H1 (cell line): ENCODE measurements around the gene GRIA3. TPM values are rescaled to one million over a fixed set of nuclear protein-coding genes. Genes with fewer than 3 reads are reported as not detected.

Experiments used
- CTCF ChIA-PET: fragments of 300-600 bp; sonication (Branson Sonifier 250); formaldehyde crosslinking; loops from one replicate; lab custom pipeline; 2021; ENCODE audit not compliant: partially characterized antibody; lab: Charles Lee
- POLR2A ChIA-PET: fragments of 300-600 bp; sonication (Branson Sonifier 250); formaldehyde crosslinking; loops from one replicate; lab custom pipeline; 2021; ENCODE audit warnings: inconsistent platforms; ENCODE audit not compliant: partially characterized antibody; lab: Charles Lee
- DNase-seq, 2 experiments: peaks; one replicate each; pipeline versions ENCODE4 v3.0.0 to v3.0.0-alpha.2; 2010 to 2022; ENCODE audit warnings: low spot score in 2 of 2, low read depth in 1 of 2, mixed read lengths in 1 of 2
- FAIRE-seq: peaks from 2 replicates; lab custom pipeline; 2011; peaks lifted over from hg19 to GRCh38; lab: Jason Lieb, UNC
- H2AFZ ChIP-seq: 2 replicates; pipeline ENCODE4 v1.8.1; 2012; ENCODE audit warnings: low read length, inconsistent platforms
- H2AK5ac ChIP-seq: 2 replicates; pipeline ENCODE4 v1.6.1; 2013; ENCODE audit warnings: low read depth, low read length
- H2BK120ac ChIP-seq: replicated peaks from 2 replicates; pipeline ENCODE3; 2013; ENCODE audit warnings: low read depth, low read length, inconsistent platforms
- H2BK12ac ChIP-seq: 2 replicates; pipeline ENCODE4 v1.6.1; 2013; ENCODE audit warnings: low read depth, low read length
- H2BK15ac ChIP-seq: 2 replicates; pipeline ENCODE4 v1.6.1; 2013; ENCODE audit warnings: low read length
- H2BK20ac ChIP-seq: 2 replicates; pipeline ENCODE4 v1.6.1; 2013; ENCODE audit warnings: low read length
- H2BK5ac ChIP-seq: 2 replicates; pipeline ENCODE4 v1.6.1; 2013; ENCODE audit warnings: low read depth, low read length
- H3K14ac ChIP-seq: 2 replicates; pipeline ENCODE4 v1.6.1; 2013; ENCODE audit warnings: inconsistent platforms; ENCODE audit not compliant: insufficient read length
- H3K18ac ChIP-seq: 2 replicates; pipeline ENCODE4 v1.6.1; 2013; ENCODE audit warnings: low read length; ENCODE audit errors: extremely low read depth
- H3K23ac ChIP-seq: 2 replicates; pipeline ENCODE4 v1.6.1; 2013; ENCODE audit warnings: inconsistent platforms; ENCODE audit not compliant: insufficient read length
- H3K23me2 ChIP-seq: 2 replicates; pipeline ENCODE4 v1.6.1; 2013; ENCODE audit warnings: low read depth, low read length
- H3K27ac ChIP-seq: 2 replicates; pipeline ENCODE4 v1.6.1; 2011; ENCODE audit warnings: low read depth, low read length, inconsistent platforms
- H3K27me3 ChIP-seq, 4 experiments: replicated peaks in 1 of 4; 1 replicate in 1 of 4; 2 replicates in 3 of 4; pipeline versions ENCODE4 v1.6.1 to v1.8.1; 2011 to 2013; ENCODE audit warnings: low read length in 3 of 4, mild to moderate bottlenecking in 3 of 4, inconsistent platforms in 2 of 4, mixed read lengths in 2 of 4, moderate library complexity in 1 of 4; ENCODE audit not compliant: control insufficient read depth in 3 of 4, insufficient read depth in 3 of 4; ENCODE audit errors: extremely low read depth in 1 of 4
- H3K36me3 ChIP-seq, 4 experiments: 2 replicates each; pipeline versions ENCODE4 v1.6.1 to v1.8.1; 2011 to 2013; ENCODE audit warnings: mild to moderate bottlenecking in 4 of 4, low read length in 3 of 4, moderate library complexity in 2 of 4, control low read depth in 1 of 4, inconsistent platforms in 1 of 4; ENCODE audit not compliant: insufficient read depth in 4 of 4, control insufficient read depth in 2 of 4
- H3K4ac ChIP-seq: replicated peaks from 2 replicates; pipeline ENCODE3; 2013; ENCODE audit warnings: low read length, low read depth, mixed read lengths, inconsistent platforms; ENCODE audit not compliant: insufficient read length
- H3K4me1 ChIP-seq, 4 experiments: replicated peaks in 1 of 4; 1 replicate in 1 of 4; 2 replicates in 3 of 4; pipeline versions ENCODE4 v1.6.1 to v1.8.1; 2011 to 2013; ENCODE audit warnings: low read length in 3 of 4, inconsistent platforms in 2 of 4, mixed read lengths in 1 of 4; ENCODE audit not compliant: insufficient read depth in 4 of 4, control insufficient read depth in 3 of 4
- H3K4me2 ChIP-seq, 2 experiments: 2 replicates each; pipeline versions ENCODE4 v1.6.1 to v1.8.1; 2011 to 2013; ENCODE audit warnings: low read depth in 2 of 2, low read length in 2 of 2, control low read depth in 1 of 2, inconsistent platforms in 1 of 2, mild to moderate bottlenecking in 1 of 2; ENCODE audit not compliant: insufficient read depth in 1 of 2
- H3K4me3 ChIP-seq, 4 experiments: fragments of 200-600, 300-600 bp in 1 of 4; sonication (generic), shearing (Covaris generic), sonication (Bioruptor Twin) in 1 of 4; 2 replicates each; pipeline versions ENCODE4 v1.5.1 to v1.8.1; 2011 to 2016; ENCODE audit warnings: low read length in 4 of 4, low read depth in 3 of 4, control low read depth in 2 of 4, inconsistent platforms in 2 of 4, mild to moderate bottlenecking in 2 of 4, mixed read lengths in 1 of 4, moderate library complexity in 1 of 4; ENCODE audit not compliant: insufficient read depth in 2 of 4; ENCODE audit errors: extremely low read depth in 1 of 4
- H3K56ac ChIP-seq: replicated peaks from 2 replicates; pipeline ENCODE3; 2013; ENCODE audit warnings: low read depth, mild to moderate bottlenecking, mixed read lengths, low read length, inconsistent platforms; ENCODE audit not compliant: insufficient read length
- H3K79me1 ChIP-seq: 2 replicates; pipeline ENCODE4 v1.6.1; 2013; ENCODE audit warnings: low read depth, low read length, control low read depth
- H3K79me2 ChIP-seq, 2 experiments: 2 replicates each; pipeline versions ENCODE4 v1.6.1 to v1.8.1; 2012 to 2013; ENCODE audit warnings: low read length in 2 of 2, mild to moderate bottlenecking in 2 of 2, inconsistent platforms in 1 of 2; ENCODE audit not compliant: insufficient read depth in 2 of 2, control insufficient read depth in 1 of 2
- H3K9ac ChIP-seq, 4 experiments: replicated peaks in 1 of 4; 1 replicate in 1 of 4; 2 replicates in 3 of 4; pipeline versions ENCODE4 v1.6.1 to v1.8.1; 2011 to 2013; ENCODE audit warnings: low read depth in 3 of 4, low read length in 3 of 4, control low read depth in 2 of 4, mild to moderate bottlenecking in 2 of 4, moderate library complexity in 2 of 4, inconsistent platforms in 1 of 4; ENCODE audit errors: extremely low read depth in 1 of 4
- H3K9me3 ChIP-seq, 2 experiments: 2 replicates each; pipeline versions ENCODE4 v1.6.1 to v1.8.1; 2012 to 2013; ENCODE audit warnings: mild to moderate bottlenecking in 2 of 2, moderate library complexity in 2 of 2, control low read depth in 1 of 2, inconsistent platforms in 1 of 2, low read depth in 1 of 2, low read length in 1 of 2, mixed read lengths in 1 of 2; ENCODE audit not compliant: insufficient read depth in 2 of 2
- H4K20me1 ChIP-seq, 2 experiments: replicated peaks in 1 of 2; 2 replicates each; pipeline versions ENCODE3 to v1.8.1; 2011 to 2013; ENCODE audit warnings: inconsistent platforms in 2 of 2, low read length in 2 of 2, mild to moderate bottlenecking in 1 of 2; ENCODE audit not compliant: insufficient read depth in 2 of 2, control insufficient read depth in 1 of 2
- H4K5ac ChIP-seq: 2 replicates; pipeline ENCODE4 v1.6.1; 2013; ENCODE audit warnings: low read length, low read depth, mixed read lengths, inconsistent platforms; ENCODE audit not compliant: insufficient read length
- H4K8ac ChIP-seq: 2 replicates; pipeline ENCODE4 v1.8.0; 2013; ENCODE audit warnings: mild to moderate bottlenecking, moderate library complexity, low read length, inconsistent platforms; ENCODE audit not compliant: insufficient read depth; ENCODE audit errors: extremely low read depth
- H4K91ac ChIP-seq: replicated peaks from 2 replicates; pipeline ENCODE3; 2013; ENCODE audit warnings: low read length, mixed read lengths, inconsistent platforms; ENCODE audit not compliant: insufficient read length
- CTBP2 ChIP-seq: IDR thresholded peaks from 2 replicates; pipeline ENCODE4 v1.7.0; 2011; ENCODE audit warnings: borderline replicate concordance, mild to moderate bottlenecking, moderate library complexity, mixed read lengths, low read length; ENCODE audit not compliant: insufficient read depth, insufficient read length
- FOSL1 ChIP-seq: IDR thresholded peaks from 2 replicates; pipeline ENCODE4 v1.6.1; 2011; ENCODE audit warnings: mild to moderate bottlenecking, low read depth, low read length, moderate library complexity; ENCODE audit not compliant: insufficient read depth
- RNF2 ChIP-seq: fragments of 200-900, 300-1000 bp; sonication (generic); IDR thresholded peaks from 2 replicates; pipeline ENCODE4 v1.7.1; 2016; ENCODE audit warnings: borderline replicate concordance, low read depth, mild to moderate bottlenecking, antibody characterized with exemption, low read length; ENCODE audit not compliant: poor library complexity, severe bottlenecking; ENCODE audit errors: missing control alignments
- SUZ12 ChIP-seq: fragments of 200-600 bp; sonication (generic); IDR thresholded peaks from 2 replicates; pipeline ENCODE4 v1.6.1; 2012; ENCODE audit warnings: mild to moderate bottlenecking, inconsistent platforms, low read length, moderate library complexity, mixed read lengths
- WGBS, 2 experiments: shearing (Covaris generic) in 1 of 2; methylation state at CpG; one replicate each; pipeline versions ENCODE4 v1.1.6 to v1.1.7; 2013 to 2015; ENCODE audit warnings: low lambda C conversion rate in 2 of 2, mixed read lengths in 2 of 2, inconsistent platforms in 1 of 2, low coverage in 1 of 2, missing lambda C conversion rate in 1 of 2; ENCODE audit not compliant: insufficient replicate concordance in 2 of 2, insufficient coverage in 1 of 2, insufficient read length in 1 of 2; ENCODE audit errors: extremely low coverage in 1 of 2, missing lambda C conversion rate in 1 of 2; 5-methylcytosine and 5-hydroxymethylcytosine counted together
- polyA plus RNA-seq, 7 experiments: library from polyadenylated mRNA; depleted of rRNA in 3 of 7; stranded (reverse) in 5 of 7; unstranded in 2 of 7; fragments of >200 nt in 5 of 7; fragments of 200-250 nt in 2 of 7; gene quantifications; 1 replicate in 5 of 7; 2 replicates in 1 of 7; 4 replicates in 1 of 7; pipeline versions ENCODE4 v1.2.1 to v1.2.3, GENCODE V29; 2011 to 2013; ENCODE audit warnings: missing spikeins in 2 of 7, mixed read lengths in 2 of 7
- total RNA-seq: library from RNA; stranded (reverse); fragmentation: NEBNext Ultra II Directional; extraction: Animal tissue kit (Norgen Biotek cat#: 25700); gene quantifications from 2 replicates; pipeline ENCODE4 v1.2.1, GENCODE V29; 2021

GRIA3 gene
- total and polyA plus RNA-seq, 2 of the 8 experiments (the other 6 are each of a cell fraction or from before 2014, with no cell fraction given) = 2.6 to 3.0 TPM

GRCh38 chrX:123425471-123425870, 241.4 kb downstream of the GRIA3 start:
- no peaks in the 10 kb centered on the region for H3K23me2 ChIP-seq
- H3K4me1 ChIP-seq = no peaks in the 10 kb centered on the region; a peak in 1 of 7 replicates
- H2AK5ac ChIP-seq = no peak overlapping the region
- ChIA-PET POLR2A (no interaction called here), CTCF (interaction anchor here (0.6 kb wide), 1 partner anchor 198 kb away, joined by 4 read pairs; no protein-coding TSS in a partner anchor)
- no peak overlapping the region for H4K5ac ChIP-seq
- TF ChIP-seq SUZ12 (no peak), FOSL1 (no peak), RNF2 (no peak), CTBP2 (no peak)
- no peak overlapping the region for H2BK5ac ChIP-seq
- H3K4me2 ChIP-seq = no peak overlapping the region
- no peak overlapping the region for H2BK12ac ChIP-seq
- no peak overlapping the region for H2BK120ac ChIP-seq
- no peaks in the 10 kb centered on the region for H3K27me3 ChIP-seq
- no peak overlapping the region for H3K9ac ChIP-seq
- H3K4me3 ChIP-seq = no peak overlapping the region
- H4K91ac ChIP-seq = no peak overlapping the region
- no peak overlapping the region for H3K18ac ChIP-seq
- no peak overlapping the region for H2BK20ac ChIP-seq
- H3K56ac ChIP-seq = no peak overlapping the region
- H3K23ac ChIP-seq = no peak overlapping the region
- H3K14ac ChIP-seq = no peak overlapping the region
- no peak overlapping the region for H4K8ac ChIP-seq
- no peaks in the 10 kb centered on the region for H3K36me3 ChIP-seq
- 100% methylated on average over 2 of the region's 2 CpGs; no CpG with 5 or more reads in 1 of the 2 experiments for WGBS, 2 experiments
- no peak for FAIRE-seq
- no peak overlapping the region for H3K27ac ChIP-seq
- no peaks in the 10 kb centered on the region for H3K79me2 ChIP-seq
- H3K79me1 ChIP-seq = no peaks in the 10 kb centered on the region
- H3K4ac ChIP-seq = no peak overlapping the region
- no peaks in the 10 kb centered on the region for H3K9me3 ChIP-seq
- no peak overlapping the region for H2BK15ac ChIP-seq
- no peaks in the 10 kb centered on the region for H4K20me1 ChIP-seq
- DNase-seq = no peak
- no peak overlapping the region for H2AFZ ChIP-seq
